HG03159 (cell line): ENCODE results near the gene DDIT3.

Source experiments
- ATAC-seq: cut with Tn5 transposase; IDR thresholded peaks from one replicate; pipeline ENCODE4 v1.9.1; 2021; ENCODE audit warnings: mild to moderate bottlenecking, moderate library complexity; ENCODE audit not compliant: unreplicated experiment

DDIT3 gene

GRCh38 chr12:57470970-57471656 is 49.2 kb downstream of the DDIT3 start:
- ATAC-seq: no peak

- no peak for ATAC-seq
Observed at GRCh38 chr12:57470286-57470969, 49.9 kb downstream of the DDIT3 start.

- no peak for ATAC-seq
Observed at GRCh38 chr12:57469296-57470164, 50.8 kb downstream of the DDIT3 start.

GRCh38 chr12:57467915-57468314 is 52.4 kb downstream of the DDIT3 start:
- no peak for ATAC-seq

GRCh38 chr12:57467212-57467874 is 53.0 kb downstream of the DDIT3 start:
- no peak for ATAC-seq
